HepG2 (cell line): ENCODE measurements around the gene LDLRAD4. TPM values are rescaled to one million over a fixed set of nuclear protein-coding genes. Genes with fewer than 3 reads are reported as not detected.

Experiments used
- FOXM1 ChIP-seq: sonication (generic); formaldehyde crosslinking; IDR thresholded peaks from 2 replicates; pipeline ENCODE4 v1.5.0; 2020; ENCODE audit warnings: missing genetic modification reagents
- GABPA ChIP-seq, 2 experiments: IDR thresholded peaks; 2 replicates each; pipeline ENCODE4 v1.6.1; 2011 to 2016; ENCODE audit warnings: low read depth in 2 of 2, low read length in 1 of 2, missing biosample characterization in 1 of 2, missing genetic modification characterization in 1 of 2
- GLI4 ChIP-seq: sonication (generic); formaldehyde crosslinking; IDR thresholded peaks from 2 replicates; pipeline ENCODE4 v1.5.1; 2020; ENCODE audit warnings: missing genetic modification reagents, mild to moderate bottlenecking, moderate library complexity, borderline replicate concordance
- KAT7 ChIP-seq: IDR thresholded peaks from 2 replicates; pipeline ENCODE4 v1.6.1; 2018; ENCODE audit warnings: borderline replicate concordance, missing compliant biosample characterization
- PITX1 ChIP-seq: sonication (generic); formaldehyde crosslinking; IDR thresholded peaks from 2 replicates; pipeline ENCODE4 v1.5.1; 2020; ENCODE audit warnings: mild to moderate bottlenecking, missing genetic modification reagents
- TCF7L2 ChIP-seq: IDR thresholded peaks from 2 replicates; pipeline ENCODE4 v1.6.1; 2011; ENCODE audit warnings: mild to moderate bottlenecking, low read depth, low read length, moderate library complexity
- TOPORS ChIP-seq: sonication (generic); formaldehyde crosslinking; IDR thresholded peaks from 2 replicates; pipeline ENCODE4 v1.8.0; 2023; ENCODE audit warnings: mild to moderate bottlenecking, missing genetic modification reagents
- WIZ ChIP-seq: sonication (generic); formaldehyde crosslinking; IDR thresholded peaks from 2 replicates; pipeline ENCODE4 v1.5.1; 2020; ENCODE audit warnings: mild to moderate bottlenecking, missing genetic modification reagents
- ZBTB1 ChIP-seq: sonication (generic); formaldehyde crosslinking; IDR thresholded peaks from 2 replicates; pipeline ENCODE4 v1.4.0; 2020; ENCODE audit warnings: missing genetic modification reagents, borderline replicate concordance
- ZKSCAN8 ChIP-seq: IDR thresholded peaks from 2 replicates; pipeline ENCODE4 v1.6.1; 2016; ENCODE audit warnings: borderline replicate concordance, missing genetic modification reagents, missing compliant biosample characterization
- ZNF235 ChIP-seq: sonication (generic); formaldehyde crosslinking; IDR thresholded peaks from 2 replicates; pipeline ENCODE4 v1.8.1; 2023; ENCODE audit warnings: mild to moderate bottlenecking, missing genetic modification reagents, borderline replicate concordance
- ZNF451 ChIP-seq: sonication (generic); formaldehyde crosslinking; IDR thresholded peaks from 2 replicates; pipeline ENCODE4 v1.5.0; 2020; ENCODE audit warnings: mild to moderate bottlenecking, missing genetic modification reagents
- ZNF670 ChIP-seq: sonication (generic); formaldehyde crosslinking; IDR thresholded peaks from 2 replicates; pipeline ENCODE4 v1.8.0; 2022; ENCODE audit warnings: mild to moderate bottlenecking, missing genetic modification reagents, borderline replicate concordance
- ZSCAN12 ChIP-seq: sonication (generic); formaldehyde crosslinking; IDR thresholded peaks from 2 replicates; pipeline ENCODE4 v1.9.0; 2021; ENCODE audit warnings: mild to moderate bottlenecking, missing genetic modification reagents
- polyA plus RNA-seq, 8 experiments: library from polyadenylated mRNA; depleted of rRNA in 3 of 8; stranded (reverse) in 7 of 8; unstranded in 1 of 8; fragments of >200 nt; fragmentation: Illumina TruSeq in 4 of 8; extraction: Trizol in 4 of 8; gene quantifications; 2 replicates each; pipeline versions ENCODE4 v1.2.1 to v1.2.3, GENCODE V29; 2011 to 2016; ENCODE audit warnings: low read depth in 4 of 8, missing spikeins in 1 of 8, mixed read lengths in 1 of 8; ENCODE audit not compliant: insufficient read depth in 1 of 8
- total RNA-seq, 5 experiments: library from RNA; depleted of rRNA; stranded (reverse); fragments of >200 nt; fragmentation: Illumina TruSeq; extraction: Trizol; gene quantifications; 2 replicates each; pipeline ENCODE4 v1.2.3, GENCODE V29; 2016; ENCODE audit warnings: low read depth in 1 of 5
- TF ChIP-seq, protein P1 (sequence below): IDR thresholded peaks from 2 replicates; pipeline ENCODE4 v1.6.1; 2016; ENCODE audit warnings: low read depth, control low read depth
- TF ChIP-seq, protein P2 (sequence below): sonication (generic); formaldehyde crosslinking; IDR thresholded peaks from 2 replicates; pipeline ENCODE4 v1.5.0; 2020; ENCODE audit warnings: missing genetic modification reagents
- TF ChIP-seq, protein P3 (sequence below): IDR thresholded peaks from 2 replicates; pipeline ENCODE4 v1.6.1; 2016; ENCODE audit warnings: missing biosample characterization, missing genetic modification reagents, low read depth
- TF ChIP-seq, protein P4 (sequence below): sonication (generic); formaldehyde crosslinking; IDR thresholded peaks from 2 replicates; pipeline ENCODE4 v1.8.0; 2022; ENCODE audit warnings: mild to moderate bottlenecking, missing genetic modification reagents, moderate library complexity
- TF ChIP-seq, protein P5 (sequence below): sonication (generic); formaldehyde crosslinking; conservative IDR thresholded peaks from 2 replicates; pipeline ENCODE4 v1.4.0; 2020; ENCODE audit warnings: missing genetic modification reagents
- TF ChIP-seq, protein P6 (sequence below): sonication (generic); formaldehyde crosslinking; IDR thresholded peaks from 2 replicates; pipeline ENCODE4 v1.8.1; 2023; ENCODE audit warnings: mild to moderate bottlenecking, moderate library complexity, missing genetic modification reagents

Gene LDLRAD4
- total and polyA plus RNA-seq, 2 of the 13 experiments (the other 11 are each of a cell fraction or from before 2014, with no cell fraction given), result 13.6 to 20.9 TPM

DNA sequence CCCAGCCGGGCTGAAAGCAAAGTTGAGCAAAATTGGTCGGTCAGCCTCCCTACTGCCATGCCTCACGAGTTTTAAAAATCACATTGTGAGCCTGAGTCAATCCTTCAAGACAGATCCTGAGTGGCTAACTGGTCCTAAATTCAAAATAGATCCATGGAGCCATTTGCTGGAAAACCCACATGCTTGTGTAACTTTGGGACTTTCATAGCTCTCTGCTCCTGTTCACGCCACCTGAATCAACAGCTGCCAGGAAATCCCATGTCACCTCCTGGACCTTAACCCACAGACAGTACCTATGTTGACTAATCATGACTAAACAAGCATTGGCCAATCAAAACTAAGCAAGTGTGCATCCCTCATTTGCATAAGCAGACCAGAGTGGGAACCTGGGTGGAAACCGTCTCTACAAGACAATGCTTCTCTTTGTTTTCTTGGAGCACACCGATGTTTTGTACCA, 42.8 kb upstream of the LDLRAD4 start (continued):
- TF ChIP-seq ZNF451 (CRISPR knock-in tag) (no peak), GLI4 (CRISPR knock-in tag) (no peak), ZSCAN12 (CRISPR knock-in tag) (no peak), KAT7 (CRISPR knock-in tag) (no peak; the same call in 1 of the 2 replicates), TOPORS (CRISPR knock-in tag) (0 out of 2 replicates have a peak, but pooled peaks have one; percentile 58), PITX1 (CRISPR knock-in tag) (peak; percentile 85), WIZ (no peak), ZNF235 (CRISPR knock-in tag) (no peak), ZNF670 (no peak), FOXM1 (CRISPR knock-in tag) (no peak), GABPA (IDR thresholded peaks at IDR 0.05; ENCODE audit: low read depth, low read length) (no peak), GABPA (CRISPR knock-in tag; IDR thresholded peaks at IDR 0.05; ENCODE audit: low read depth) (no peak), ZBTB1 (CRISPR knock-in tag) (no peak), TCF7L2 (no peak), ZKSCAN8 (CRISPR knock-in tag) (peak; percentile 68; the same call in 1 of the 2 replicates)
- TF ChIP-seq, protein P1, sequence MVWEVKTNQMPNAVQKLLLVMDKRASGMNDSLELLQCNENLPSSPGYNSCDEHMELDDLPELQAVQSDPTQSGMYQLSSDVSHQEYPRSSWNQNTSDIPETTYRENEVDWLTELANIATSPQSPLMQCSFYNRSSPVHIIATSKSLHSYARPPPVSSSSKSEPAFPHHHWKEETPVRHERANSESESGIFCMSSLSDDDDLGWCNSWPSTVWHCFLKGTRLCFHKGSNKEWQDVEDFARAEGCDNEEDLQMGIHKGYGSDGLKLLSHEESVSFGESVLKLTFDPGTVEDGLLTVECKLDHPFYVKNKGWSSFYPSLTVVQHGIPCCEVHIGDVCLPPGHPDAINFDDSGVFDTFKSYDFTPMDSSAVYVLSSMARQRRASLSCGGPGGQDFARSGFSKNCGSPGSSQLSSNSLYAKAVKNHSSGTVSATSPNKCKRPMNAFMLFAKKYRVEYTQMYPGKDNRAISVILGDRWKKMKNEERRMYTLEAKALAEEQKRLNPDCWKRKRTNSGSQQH, result no peak
- TF ChIP-seq, protein P2, sequence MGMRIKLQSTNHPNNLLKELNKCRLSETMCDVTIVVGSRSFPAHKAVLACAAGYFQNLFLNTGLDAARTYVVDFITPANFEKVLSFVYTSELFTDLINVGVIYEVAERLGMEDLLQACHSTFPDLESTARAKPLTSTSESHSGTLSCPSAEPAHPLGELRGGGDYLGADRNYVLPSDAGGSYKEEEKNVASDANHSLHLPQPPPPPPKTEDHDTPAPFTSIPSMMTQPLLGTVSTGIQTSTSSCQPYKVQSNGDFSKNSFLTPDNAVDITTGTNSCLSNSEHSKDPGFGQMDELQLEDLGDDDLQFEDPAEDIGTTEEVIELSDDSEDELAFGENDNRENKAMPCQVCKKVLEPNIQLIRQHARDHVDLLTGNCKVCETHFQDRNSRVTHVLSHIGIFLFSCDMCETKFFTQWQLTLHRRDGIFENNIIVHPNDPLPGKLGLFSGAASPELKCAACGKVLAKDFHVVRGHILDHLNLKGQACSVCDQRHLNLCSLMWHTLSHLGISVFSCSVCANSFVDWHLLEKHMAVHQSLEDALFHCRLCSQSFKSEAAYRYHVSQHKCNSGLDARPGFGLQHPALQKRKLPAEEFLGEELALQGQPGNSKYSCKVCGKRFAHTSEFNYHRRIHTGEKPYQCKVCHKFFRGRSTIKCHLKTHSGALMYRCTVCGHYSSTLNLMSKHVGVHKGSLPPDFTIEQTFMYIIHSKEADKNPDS, result no peak
- TF ChIP-seq, protein P3, sequence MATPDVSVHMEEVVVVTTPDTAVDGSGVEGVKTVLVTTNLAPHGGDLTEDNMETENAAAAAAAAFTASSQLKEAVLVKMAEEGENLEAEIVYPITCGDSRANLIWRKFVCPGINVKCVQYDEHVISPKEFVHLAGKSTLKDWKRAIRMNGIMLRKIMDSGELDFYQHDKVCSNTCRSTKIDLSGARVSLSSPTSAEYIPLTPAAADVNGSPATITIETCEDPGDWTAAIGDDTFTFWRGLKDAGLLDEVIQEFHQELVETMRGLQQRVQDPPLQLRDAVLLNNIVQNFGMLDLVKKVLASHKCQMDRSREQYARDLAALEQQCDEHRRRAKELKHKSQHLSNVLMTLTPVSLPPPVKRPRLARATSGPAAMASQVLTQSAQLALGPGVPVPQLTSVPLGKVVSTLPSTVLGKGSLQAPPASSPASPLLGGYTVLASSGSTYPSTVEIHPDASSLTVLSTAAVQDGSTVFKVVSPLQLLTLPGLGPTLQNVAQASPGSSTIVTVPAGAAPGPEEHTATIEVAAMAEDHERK, result no peak
- TF ChIP-seq, protein P4, sequence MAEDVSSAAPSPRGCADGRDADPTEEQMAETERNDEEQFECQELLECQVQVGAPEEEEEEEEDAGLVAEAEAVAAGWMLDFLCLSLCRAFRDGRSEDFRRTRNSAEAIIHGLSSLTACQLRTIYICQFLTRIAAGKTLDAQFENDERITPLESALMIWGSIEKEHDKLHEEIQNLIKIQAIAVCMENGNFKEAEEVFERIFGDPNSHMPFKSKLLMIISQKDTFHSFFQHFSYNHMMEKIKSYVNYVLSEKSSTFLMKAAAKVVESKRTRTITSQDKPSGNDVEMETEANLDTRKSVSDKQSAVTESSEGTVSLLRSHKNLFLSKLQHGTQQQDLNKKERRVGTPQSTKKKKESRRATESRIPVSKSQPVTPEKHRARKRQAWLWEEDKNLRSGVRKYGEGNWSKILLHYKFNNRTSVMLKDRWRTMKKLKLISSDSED (CRISPR knock-in tag), result no peak
- TF ChIP-seq, protein P5, sequence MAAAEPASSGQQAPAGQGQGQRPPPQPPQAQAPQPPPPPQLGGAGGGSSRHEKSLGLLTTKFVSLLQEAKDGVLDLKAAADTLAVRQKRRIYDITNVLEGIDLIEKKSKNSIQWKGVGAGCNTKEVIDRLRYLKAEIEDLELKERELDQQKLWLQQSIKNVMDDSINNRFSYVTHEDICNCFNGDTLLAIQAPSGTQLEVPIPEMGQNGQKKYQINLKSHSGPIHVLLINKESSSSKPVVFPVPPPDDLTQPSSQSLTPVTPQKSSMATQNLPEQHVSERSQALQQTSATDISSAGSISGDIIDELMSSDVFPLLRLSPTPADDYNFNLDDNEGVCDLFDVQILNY (CRISPR knock-in tag), result no peak
- TF ChIP-seq, protein P6, sequence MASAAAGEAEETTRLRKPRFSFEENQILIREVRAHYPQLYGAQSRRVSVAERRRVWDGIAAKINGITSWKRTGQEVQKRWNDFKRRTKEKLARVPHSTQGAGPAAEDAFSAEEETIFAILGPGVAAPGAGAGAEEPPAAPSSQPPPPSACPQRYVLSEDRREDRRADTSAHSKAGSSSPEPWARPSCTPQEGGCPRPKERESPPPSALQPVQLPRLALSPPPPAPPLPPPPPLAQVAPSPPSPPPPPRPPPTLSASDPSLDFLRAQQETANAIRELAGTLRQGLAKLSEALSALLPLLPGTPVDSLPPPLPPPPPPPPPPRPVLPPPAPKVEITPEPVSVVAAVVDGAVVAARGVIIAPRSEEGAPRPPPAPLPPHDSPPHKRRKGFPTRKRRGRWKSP, result no peak
